ENCODE results near the gene RPS18. TPM values are rescaled to one million over a fixed set of nuclear protein-coding genes. Genes with fewer than 3 reads are reported as not detected.

Gene RPS18
- polyA plus RNA-seq, 2 donors, result 7,154 to 7,464 TPM

DNA sequence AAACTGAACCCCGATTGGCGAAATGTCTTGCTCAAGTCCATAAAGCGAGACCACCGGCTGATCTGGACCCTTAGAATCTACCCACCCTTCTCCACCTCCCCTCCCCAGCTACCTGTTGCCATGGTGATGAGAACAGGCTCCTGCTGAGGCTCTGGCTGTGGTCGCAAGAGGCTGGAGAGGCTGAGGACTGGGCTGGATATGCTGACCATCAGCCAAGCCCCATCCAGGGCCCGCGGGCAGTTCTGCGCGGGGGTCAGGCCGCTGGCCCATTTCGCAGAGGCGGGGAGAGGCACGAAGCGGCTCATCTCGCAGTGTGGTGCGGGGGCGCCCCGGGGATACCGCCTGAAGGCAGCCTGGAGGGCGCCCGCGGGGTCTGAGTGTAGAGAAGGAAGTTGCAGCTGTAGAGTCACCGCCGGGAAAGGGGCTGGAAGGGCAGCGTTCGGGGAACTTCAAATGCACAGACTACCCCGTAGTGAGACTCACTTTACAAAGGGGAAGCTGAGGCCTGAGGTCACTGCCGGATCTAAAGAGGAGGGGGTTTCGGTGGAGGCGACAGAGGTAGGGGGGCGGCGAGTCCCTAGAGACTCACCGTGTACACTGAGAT, 41.3 kb downstream of the RPS18 start:
- H3K9me3 ChIP-seq (ENCODE audit: control insufficient read depth in 2 of 2, insufficient read depth in 1 of 2, low read depth in 1 of 2, low read length in 1 of 2), result no peaks in the 10 kb centered on the region
- no peaks in the 10 kb centered on the region for H3K36me3 ChIP-seq (ENCODE audit: control insufficient read depth in 2 of 2, insufficient read depth in 2 of 2, low read length in 1 of 2)
- peaks cover 4 to 18% of the 10 kb centered on the region in 2 donors for H3K4me1 ChIP-seq (ENCODE audit: control insufficient read depth in 2 of 2, insufficient read depth in 2 of 2, low read length in 1 of 2)

DNA sequence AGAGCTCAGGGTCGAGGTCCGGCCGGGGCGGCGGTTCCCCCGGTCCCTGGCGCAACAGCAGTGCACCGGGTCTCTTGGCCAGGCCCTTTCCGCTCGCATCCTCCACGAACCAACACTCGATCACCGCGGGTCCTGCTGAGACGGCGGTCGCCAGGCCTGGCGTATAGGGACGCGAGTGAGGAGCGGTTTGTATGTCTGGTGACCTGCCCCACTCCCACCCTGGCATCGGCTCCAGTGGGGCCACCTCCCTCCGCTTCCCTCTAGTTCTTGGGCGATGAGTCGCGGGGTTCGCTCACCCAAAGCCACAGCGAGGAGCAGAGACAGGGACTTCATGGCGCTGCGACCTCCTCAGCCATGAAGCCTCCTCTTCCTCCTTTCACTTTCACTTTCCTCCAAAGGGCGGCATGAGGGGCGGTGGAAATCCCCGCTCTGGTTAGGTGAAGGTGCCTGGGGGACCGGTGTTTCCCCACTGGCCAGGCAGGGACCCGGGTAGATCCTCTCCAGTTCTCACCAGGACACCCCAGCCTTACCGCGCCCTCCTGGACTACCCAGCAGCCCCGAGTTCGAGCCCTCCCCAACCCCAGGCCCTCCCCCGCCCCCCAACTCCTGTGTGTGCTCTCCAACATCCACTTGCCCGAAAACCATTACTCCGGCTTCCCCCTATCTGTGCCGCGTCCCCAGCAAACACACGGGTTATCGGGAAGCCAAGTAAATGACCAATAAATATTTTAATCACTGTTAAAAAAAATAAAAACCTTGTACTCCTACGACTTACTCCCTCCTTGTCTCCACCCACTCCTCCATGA, 42.0 kb downstream of the RPS18 start, which contains the start of gene TAPBP:
TAPBP (minus strand) TSS at position 370 of the 806 bp plus-strand sequence; CDS start at position 333, 37 bp downstream.
- peaks cover under 1 to 5% of the 10 kb centered on the region in 2 donors for H3K36me3 ChIP-seq (ENCODE audit: control insufficient read depth in 2 of 2, insufficient read depth in 2 of 2, low read length in 1 of 2)
- H3K4me3 ChIP-seq (ENCODE audit: low read depth in 1 of 2, low read length in 2 of 2), result peak within 1 kb of the TSS; percentile 83 to 88
- H3K27ac ChIP-seq (ENCODE audit: low read depth in 2 of 2, low read length in 1 of 2), result peak within 1 kb of the TSS; percentile 97 to 98
- WGBS, 2 donors, result 0 to 1% methylated on average over 47 of the region's 47 CpGs
- H3K9me3 ChIP-seq (ENCODE audit: control insufficient read depth in 2 of 2, insufficient read depth in 1 of 2, low read depth in 1 of 2, low read length in 1 of 2), result no peaks in the 10 kb centered on the region
- H3K27me3 ChIP-seq (ENCODE audit: control insufficient read depth in 1 of 2, insufficient read depth in 2 of 2, low read length in 2 of 2), result no peaks in the 10 kb centered on the region
- peaks cover 4 to 18% of the 10 kb centered on the region in 2 donors for H3K4me1 ChIP-seq (ENCODE audit: control insufficient read depth in 2 of 2, insufficient read depth in 2 of 2, low read length in 1 of 2)

More for the DNA sequence above, 41.3 kb downstream of the RPS18 start:
- Histone ChIP-seq H3K4me3 (ENCODE audit: low read depth in 1 of 2, low read length in 2 of 2) (peak overlapping the region; percentile 83 to 88), H3K27me3 (ENCODE audit: control insufficient read depth in 1 of 2, insufficient read depth in 2 of 2, low read length in 2 of 2) (no peaks in the 10 kb centered on the region), H3K27ac (ENCODE audit: low read depth in 2 of 2, low read length in 1 of 2) (peak overlapping the region; percentile 97 to 98)
- 0 to 1% methylated on average over 33 of the region's 33 CpGs for WGBS, 2 donors

DNA sequence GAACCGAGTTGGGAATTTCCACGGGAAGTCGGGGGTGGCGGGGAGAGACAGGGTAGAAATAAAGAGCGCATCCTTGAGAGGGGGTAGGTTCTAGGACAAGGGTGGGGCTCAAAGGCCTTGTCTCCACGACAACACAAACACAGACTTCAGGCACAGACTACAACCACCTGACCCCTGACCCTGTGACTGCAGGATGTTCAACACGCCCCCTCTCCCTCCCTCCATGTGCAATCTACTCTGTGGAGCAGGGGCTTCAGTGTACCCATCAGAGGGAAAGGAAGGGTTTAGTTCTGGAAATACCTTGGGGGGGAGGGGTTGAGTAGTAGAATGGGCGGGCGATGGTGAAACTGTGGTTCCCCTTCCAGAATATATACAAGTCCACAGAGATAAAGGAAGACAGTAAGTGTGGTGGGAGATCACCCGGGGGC, 42.7 kb downstream of the RPS18 start:
- peaks cover 4 to 18% of the 10 kb centered on the region in 2 donors for H3K4me1 ChIP-seq (ENCODE audit: control insufficient read depth in 2 of 2, insufficient read depth in 2 of 2, low read length in 1 of 2)
- WGBS, 2 donors, result 2% methylated on average over 10 of the region's 10 CpGs

DNA sequence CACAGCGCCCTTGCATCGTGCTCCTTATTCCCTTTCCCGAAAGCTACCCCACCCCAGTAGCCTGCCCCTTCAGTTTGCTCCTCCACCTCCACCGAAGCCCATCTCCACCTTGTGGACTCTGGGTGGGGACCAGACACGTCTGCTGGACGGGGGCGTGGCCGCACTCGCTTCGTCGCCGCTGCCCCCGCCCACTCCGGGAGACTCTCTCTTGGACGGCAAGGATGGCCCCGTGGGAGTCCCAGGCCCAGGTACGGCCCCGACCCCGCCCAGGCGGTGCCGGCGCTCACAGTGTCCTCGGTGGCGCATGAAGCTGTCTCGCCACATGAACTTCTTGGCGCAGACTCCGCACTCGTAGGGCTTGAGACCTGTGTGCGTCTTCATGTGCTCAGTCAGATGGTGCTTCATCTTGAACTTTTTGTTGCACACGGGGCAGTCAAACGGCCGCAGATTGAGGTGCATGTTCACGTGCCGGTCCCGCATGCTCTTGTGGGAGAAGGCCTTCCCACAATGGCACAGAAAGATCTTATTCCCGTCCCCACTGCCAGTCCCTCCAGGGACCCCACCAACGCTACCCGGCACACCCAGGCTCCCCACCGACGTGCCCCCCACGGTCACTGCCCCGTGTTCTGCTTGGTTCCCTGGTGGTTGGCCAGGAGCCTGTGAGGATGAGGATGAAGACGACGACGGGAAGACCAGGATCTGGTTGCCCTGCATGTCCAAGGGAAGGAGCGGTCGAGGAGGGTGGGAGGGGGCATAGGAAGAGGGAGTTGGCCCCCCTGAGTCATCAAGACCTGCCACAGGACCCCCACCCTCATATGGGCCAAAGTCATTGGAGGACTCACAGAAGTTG, 43.3 kb downstream of the RPS18 start:
- H3K36me3 ChIP-seq (ENCODE audit: control insufficient read depth in 2 of 2, insufficient read depth in 2 of 2, low read length in 1 of 2), result peaks cover 12 to 16% of the 10 kb centered on the region in 2 donors
- H3K27ac ChIP-seq (ENCODE audit: low read depth in 2 of 2, low read length in 1 of 2), result peak overlapping the region; percentile 97 to 98
- no peaks in the 10 kb centered on the region for H3K9me3 ChIP-seq (ENCODE audit: control insufficient read depth in 2 of 2, insufficient read depth in 1 of 2, low read depth in 1 of 2, low read length in 1 of 2)
- H3K27me3 ChIP-seq (ENCODE audit: control insufficient read depth in 1 of 2, insufficient read depth in 2 of 2, low read length in 2 of 2), result no peaks in the 10 kb centered on the region
- H3K4me1 ChIP-seq (ENCODE audit: control insufficient read depth in 2 of 2, insufficient read depth in 2 of 2, low read length in 1 of 2), result peaks cover 4 to 18% of the 10 kb centered on the region in 2 donors
- H3K4me3 ChIP-seq (ENCODE audit: low read depth in 1 of 2, low read length in 2 of 2), result peak overlapping the region; percentile 83 to 88
- 32 to 38% methylated on average over 47 of the region's 47 CpGs for WGBS, 2 donors

More for the DNA sequence above, 42.7 kb downstream of the RPS18 start:
- Histone ChIP-seq H3K27me3 (ENCODE audit: control insufficient read depth in 1 of 2, insufficient read depth in 2 of 2, low read length in 2 of 2) (no peaks in the 10 kb centered on the region), H3K4me3 (ENCODE audit: low read depth in 1 of 2, low read length in 2 of 2) (peak overlapping the region; percentile 83 to 88), H3K36me3 (ENCODE audit: control insufficient read depth in 2 of 2, insufficient read depth in 2 of 2, low read length in 1 of 2) (peaks cover 7 to 10% of the 10 kb centered on the region in 2 donors), H3K27ac (ENCODE audit: low read depth in 2 of 2, low read length in 1 of 2) (peak overlapping the region; percentile 97 to 98), H3K9me3 (ENCODE audit: control insufficient read depth in 2 of 2, insufficient read depth in 1 of 2, low read depth in 1 of 2, low read length in 1 of 2) (no peaks in the 10 kb centered on the region)

DNA sequence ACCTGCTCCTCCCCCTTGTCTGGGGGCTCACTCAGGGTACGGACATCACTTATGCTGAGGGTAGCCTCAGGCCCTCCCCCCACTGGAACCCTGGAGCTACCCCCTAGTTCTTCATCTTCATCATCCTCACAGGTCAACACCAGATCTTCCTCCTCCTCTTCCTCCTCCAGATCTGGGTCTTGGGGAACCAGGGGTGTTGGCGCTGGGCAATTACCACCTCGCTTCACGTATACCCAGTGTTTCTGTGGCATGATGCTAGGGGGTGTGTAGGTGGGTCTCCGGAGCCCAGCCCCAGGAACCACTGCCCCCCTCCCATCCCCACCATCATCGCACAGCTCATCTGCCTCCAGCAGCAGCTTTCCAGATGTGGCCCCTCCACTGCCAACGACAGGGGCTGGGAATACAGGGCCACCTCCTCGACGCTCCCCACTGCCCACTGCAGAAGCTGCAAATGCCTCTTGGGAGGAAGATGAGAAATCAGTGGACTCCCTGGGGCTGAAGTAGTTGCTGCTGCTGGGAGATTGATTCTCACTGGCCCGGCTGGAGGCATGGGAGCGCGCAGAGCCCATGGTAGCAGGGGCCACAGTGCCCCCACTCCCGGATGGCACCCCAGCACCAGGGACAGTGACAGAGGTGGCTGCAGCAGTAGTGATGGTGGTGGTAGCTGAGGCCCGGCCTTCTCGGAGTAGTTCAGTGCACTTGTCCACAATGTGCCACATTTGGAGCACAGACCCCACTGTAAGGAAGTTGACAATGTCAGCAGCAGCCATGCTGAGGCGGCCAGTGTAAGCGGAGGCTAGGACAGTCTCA, 44.1 kb downstream of the RPS18 start:
- no peak overlapping the region for H3K27ac ChIP-seq (ENCODE audit: low read depth in 2 of 2, low read length in 1 of 2)
- 88 to 93% methylated on average over 17 of the region's 17 CpGs for WGBS, 2 donors
- H3K27me3 ChIP-seq (ENCODE audit: control insufficient read depth in 1 of 2, insufficient read depth in 2 of 2, low read length in 2 of 2), result no peaks in the 10 kb centered on the region
- no peak overlapping the region for H3K4me3 ChIP-seq (ENCODE audit: low read depth in 1 of 2, low read length in 2 of 2)
- H3K9me3 ChIP-seq (ENCODE audit: control insufficient read depth in 2 of 2, insufficient read depth in 1 of 2, low read depth in 1 of 2, low read length in 1 of 2), result no peaks in the 10 kb centered on the region
- H3K36me3 ChIP-seq (ENCODE audit: control insufficient read depth in 2 of 2, insufficient read depth in 2 of 2, low read length in 1 of 2), result peaks cover 16 to 24% of the 10 kb centered on the region in 2 donors
- H3K4me1 ChIP-seq (ENCODE audit: control insufficient read depth in 2 of 2, insufficient read depth in 2 of 2, low read length in 1 of 2), result peaks cover 4 to 27% of the 10 kb centered on the region in 2 donors

DNA sequence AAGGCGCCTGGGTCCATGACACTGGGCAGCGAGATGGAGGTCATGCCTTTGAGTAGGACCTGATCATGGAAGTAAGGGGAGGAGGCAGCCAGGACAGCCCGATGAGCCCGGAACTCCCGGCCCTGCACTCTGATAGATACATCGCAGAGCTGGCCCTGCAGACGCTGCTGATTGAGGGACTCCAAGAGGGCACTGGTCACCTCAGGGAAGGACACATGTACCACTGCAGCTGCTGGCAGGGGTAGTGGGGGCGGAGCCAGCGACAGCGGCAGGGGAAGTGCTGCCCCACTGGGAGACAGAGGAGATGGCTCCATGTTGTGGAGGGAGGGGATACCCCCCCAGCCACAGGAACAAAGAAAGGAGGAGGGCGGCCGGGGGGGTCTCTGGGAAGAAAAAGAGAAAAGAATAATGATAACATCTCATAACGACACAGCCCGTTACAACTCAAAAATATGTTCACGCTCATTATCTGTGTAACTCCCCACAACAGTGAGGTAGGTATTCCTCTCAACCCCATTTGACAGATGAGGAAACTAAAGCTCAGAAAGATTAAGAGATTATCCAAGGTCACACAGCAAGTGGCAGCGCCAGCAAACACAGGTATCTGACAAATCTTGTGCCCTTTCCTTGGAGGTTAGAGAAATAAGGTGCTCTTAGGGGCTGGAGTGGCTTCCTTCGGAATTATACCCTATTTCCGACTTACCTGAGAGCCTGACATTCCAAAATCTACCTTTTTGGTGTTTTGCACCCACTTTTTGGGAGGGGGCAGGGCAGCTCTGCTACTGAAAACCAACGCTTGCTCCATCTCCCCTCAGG, 44.9 kb downstream of the RPS18 start:
- Histone ChIP-seq H3K4me1 (ENCODE audit: control insufficient read depth in 2 of 2, insufficient read depth in 2 of 2, low read length in 1 of 2) (peaks cover 6 to 28% of the 10 kb centered on the region in 2 donors), H3K9me3 (ENCODE audit: control insufficient read depth in 2 of 2, insufficient read depth in 1 of 2, low read depth in 1 of 2, low read length in 1 of 2) (no peaks in the 10 kb centered on the region), H3K27ac (ENCODE audit: low read depth in 2 of 2, low read length in 1 of 2) (peak overlapping the region; percentile 88 to 90), H3K27me3 (ENCODE audit: control insufficient read depth in 1 of 2, insufficient read depth in 2 of 2, low read length in 2 of 2) (no peaks in the 10 kb centered on the region), H3K36me3 (ENCODE audit: control insufficient read depth in 2 of 2, insufficient read depth in 2 of 2, low read length in 1 of 2) (peaks cover 18 to 24% of the 10 kb centered on the region in 2 donors), H3K4me3 (ENCODE audit: low read depth in 1 of 2, low read length in 2 of 2) (peak overlapping the region in 1 of 2 donors; percentile 50)
- WGBS, 2 donors, result 75 to 78% methylated on average over 19 of the region's 19 CpGs

DNA sequence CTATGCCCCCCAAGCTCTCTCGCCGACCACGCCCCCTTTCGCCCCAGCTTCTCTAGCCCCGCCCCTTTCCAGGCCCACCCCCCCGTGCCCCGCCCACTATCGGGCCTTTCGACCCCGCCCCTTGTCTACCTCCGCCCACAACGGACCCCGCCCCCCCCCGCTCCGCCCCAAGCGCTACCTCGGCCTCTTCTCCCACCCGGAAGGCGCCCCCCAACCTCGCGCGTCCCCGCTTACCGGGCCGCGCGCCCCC, 45.5 kb downstream of the RPS18 start:
- H3K36me3 ChIP-seq (ENCODE audit: control insufficient read depth in 2 of 2, insufficient read depth in 2 of 2, low read length in 1 of 2), result peaks cover 18 to 24% of the 10 kb centered on the region in 2 donors
- H3K4me3 ChIP-seq (ENCODE audit: low read depth in 1 of 2, low read length in 2 of 2), result peak overlapping the region; percentile 50 to 53
- whole genome bisulfite sequencing, 2 donors, result 0 to 2% methylated on average over 8 to 27 of the region's 27 CpGs
- no peaks in the 10 kb centered on the region for H3K9me3 ChIP-seq (ENCODE audit: control insufficient read depth in 2 of 2, insufficient read depth in 1 of 2, low read depth in 1 of 2, low read length in 1 of 2)
- peak overlapping the region; percentile 88 to 90 for H3K27ac ChIP-seq (ENCODE audit: low read depth in 2 of 2, low read length in 1 of 2)
- H3K4me1 ChIP-seq (ENCODE audit: control insufficient read depth in 2 of 2, insufficient read depth in 2 of 2, low read length in 1 of 2), result peaks cover 7 to 28% of the 10 kb centered on the region in 2 donors
- H3K27me3 ChIP-seq (ENCODE audit: control insufficient read depth in 1 of 2, insufficient read depth in 2 of 2, low read length in 2 of 2), result no peaks in the 10 kb centered on the region

DNA sequence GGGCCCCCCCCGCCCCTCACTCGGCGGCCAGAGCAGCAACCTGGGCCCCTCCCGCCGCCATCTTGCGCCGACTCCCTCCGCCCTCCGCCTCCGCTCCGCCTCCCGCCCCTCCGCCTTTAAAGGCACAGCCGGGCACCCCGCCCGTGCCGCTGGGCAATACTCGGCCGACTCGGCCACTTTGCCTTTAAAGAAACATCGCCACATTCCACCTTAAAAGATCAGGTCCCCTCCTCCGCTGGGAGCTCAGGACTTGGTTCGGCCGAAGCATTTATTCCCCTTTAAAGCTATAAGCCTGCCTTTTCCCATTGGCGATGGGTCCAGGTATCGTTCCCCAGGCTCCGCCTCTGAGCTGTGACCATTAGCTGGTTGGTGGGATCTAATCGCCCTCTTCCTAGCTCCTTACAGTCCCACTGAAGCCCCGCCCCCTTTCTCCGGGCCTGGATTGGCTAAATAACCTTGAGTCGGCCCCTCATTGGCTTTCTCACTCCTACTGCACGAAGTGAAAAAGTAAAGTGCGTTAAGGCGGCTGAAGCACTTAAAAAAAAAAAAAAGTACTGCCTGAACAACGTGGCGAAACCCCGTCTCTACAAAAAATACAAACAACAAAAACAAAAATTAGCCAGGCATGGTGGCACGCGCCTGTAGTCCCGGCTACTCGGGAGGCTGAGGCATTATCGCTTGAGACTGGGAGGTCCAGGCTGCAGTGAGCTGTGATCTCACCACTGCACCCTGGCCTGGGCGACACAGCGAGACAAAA, 46.0 kb downstream of the RPS18 start, which contains the start of gene ZBTB22:
ZBTB22 (minus strand) TSS at position 76 of the 757 bp plus-strand sequence. CDS start 828 bp downstream, outside the sequence.
- no peaks in the 10 kb centered on the region for H3K9me3 ChIP-seq (ENCODE audit: control insufficient read depth in 2 of 2, insufficient read depth in 1 of 2, low read depth in 1 of 2, low read length in 1 of 2)
- H3K4me3 ChIP-seq (ENCODE audit: low read depth in 1 of 2, low read length in 2 of 2), result peak within 1 kb of the TSS; percentile 50 to 53
- H3K27ac ChIP-seq (ENCODE audit: low read depth in 2 of 2, low read length in 1 of 2), result peak within 1 kb of the TSS; percentile 88 to 90
- peaks cover 18 to 24% of the 10 kb centered on the region in 2 donors for H3K36me3 ChIP-seq (ENCODE audit: control insufficient read depth in 2 of 2, insufficient read depth in 2 of 2, low read length in 1 of 2)
- H3K27me3 ChIP-seq (ENCODE audit: control insufficient read depth in 1 of 2, insufficient read depth in 2 of 2, low read length in 2 of 2), result no peaks in the 10 kb centered on the region
- WGBS, 2 donors, result 2% methylated on average over 36 to 44 of the region's 44 CpGs
- H3K4me1 ChIP-seq (ENCODE audit: control insufficient read depth in 2 of 2, insufficient read depth in 2 of 2, low read length in 1 of 2), result peaks cover 7 to 26% of the 10 kb centered on the region in 2 donors

Measured in esophagus (tissue), 2 donors.